GM12891 (cell line): Measurements from ENCODE around the gene CNN3.

ENCODE experiments used
- POLR2A ChIP-seq: IDR thresholded peaks from 2 replicates; pipeline ENCODE4 v1.6.1; 2011; ENCODE audit warnings: low read depth, low read length, control low read depth
- TAF1 ChIP-seq: IDR thresholded peaks from 2 replicates; pipeline ENCODE4 v1.6.1; 2011; ENCODE audit warnings: low read depth, low read length, control low read depth

DNA sequence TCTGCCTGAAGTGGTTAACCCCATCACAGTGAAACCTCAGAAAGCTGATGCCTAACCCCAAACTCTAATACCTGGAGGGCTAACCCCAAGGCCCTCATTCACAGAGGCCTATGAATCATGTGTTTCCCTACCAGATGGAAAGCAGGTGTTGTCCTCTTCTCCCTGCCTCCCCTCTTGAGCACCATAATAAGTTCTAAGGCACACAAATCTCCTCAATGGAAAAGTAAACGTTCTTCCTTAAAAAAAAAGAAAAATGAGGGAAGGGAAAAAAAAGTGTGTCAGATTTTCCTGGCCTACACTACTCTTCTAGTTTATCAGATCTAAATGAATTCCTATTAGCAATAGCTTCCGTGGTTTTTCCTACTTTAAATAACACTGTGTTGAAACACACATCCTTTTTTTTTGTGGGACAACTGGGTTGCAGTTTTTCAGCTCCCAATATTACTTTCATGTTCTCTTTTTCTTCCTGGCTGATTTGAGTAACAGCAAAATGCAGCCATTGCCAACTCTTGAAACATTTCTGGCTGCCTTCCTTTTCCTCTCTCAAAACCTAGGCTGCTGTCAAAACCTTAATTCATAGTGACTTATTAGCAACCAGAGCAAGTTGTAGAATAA is 63.5 kb downstream of the CNN3 start:
- TF ChIP-seq POLR2A (no peak), TAF1 (no peak)
